K562 (cell line): Measurements from ENCODE around the gene RSPH1.

Experiments
- NR2C1 ChIP-seq, 2 experiments: fragments of 450-650 bp; IDR thresholded peaks; 2 replicates each; pipeline ENCODE4 v1.6.1; 2017; ENCODE audit warnings: mild to moderate bottlenecking in 2 of 2, antibody characterized with exemption in 1 of 2, inconsistent platforms in 1 of 2, missing compliant biosample characterization in 1 of 2, missing genetic modification characterization in 1 of 2
- POU5F1 ChIP-seq: fragments of 150-350 bp; IDR thresholded peaks from 2 replicates; pipeline ENCODE4 v1.6.1; 2014; ENCODE audit warnings: borderline replicate concordance, low read length, low read depth, mild to moderate bottlenecking; ENCODE audit not compliant: partially characterized antibody
- ZNF232 ChIP-seq: sonication (generic); formaldehyde crosslinking; IDR thresholded peaks from 2 replicates; pipeline ENCODE4 v1.8.0; 2022; ENCODE audit warnings: mild to moderate bottlenecking, missing genetic modification reagents
- TF ChIP-seq, protein P1 (sequence below): sonication (generic); formaldehyde crosslinking; IDR thresholded peaks from 2 replicates; pipeline ENCODE4 v1.5.0; 2020; ENCODE audit warnings: missing genetic modification reagents

DNA sequence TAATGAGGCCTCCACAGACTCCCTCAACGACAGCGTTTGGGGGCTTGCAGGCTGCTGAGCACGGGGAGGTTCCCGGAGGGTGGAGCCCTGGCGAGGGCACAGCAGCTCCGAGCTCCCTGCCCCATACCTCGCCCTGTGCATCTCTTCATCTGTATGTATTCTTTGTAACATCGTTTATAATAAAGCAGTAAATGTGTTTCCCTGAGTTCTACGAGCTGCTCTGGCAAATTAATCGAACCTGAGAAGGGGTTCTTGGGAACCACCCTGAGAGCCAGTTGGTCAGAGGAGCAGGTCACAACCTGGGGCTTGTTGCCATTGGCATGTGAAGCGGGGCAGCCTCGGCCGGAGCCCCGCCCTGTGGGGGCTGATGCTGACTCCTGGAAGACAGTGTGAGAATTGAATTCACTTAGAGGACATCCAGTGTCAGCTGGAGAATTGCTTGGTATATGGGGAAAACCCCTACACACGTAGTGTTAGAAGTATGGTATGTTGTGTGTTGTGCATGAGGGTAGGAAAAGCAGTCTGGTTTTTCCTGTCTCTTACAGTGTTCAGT lies 29.1 kb upstream of the RSPH1 start:
- TF ChIP-seq ZNF232 (CRISPR knock-in tag) (no peak), NR2C1 (IDR thresholded peaks at IDR 0.05) (no peak), NR2C1 (tag; IDR thresholded peaks at IDR 0.05) (no peak), POU5F1 (no peak)
- TF ChIP-seq, protein P1, sequence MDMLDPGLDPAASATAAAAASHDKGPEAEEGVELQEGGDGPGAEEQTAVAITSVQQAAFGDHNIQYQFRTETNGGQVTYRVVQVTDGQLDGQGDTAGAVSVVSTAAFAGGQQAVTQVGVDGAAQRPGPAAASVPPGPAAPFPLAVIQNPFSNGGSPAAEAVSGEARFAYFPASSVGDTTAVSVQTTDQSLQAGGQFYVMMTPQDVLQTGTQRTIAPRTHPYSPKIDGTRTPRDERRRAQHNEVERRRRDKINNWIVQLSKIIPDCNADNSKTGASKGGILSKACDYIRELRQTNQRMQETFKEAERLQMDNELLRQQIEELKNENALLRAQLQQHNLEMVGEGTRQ (CRISPR knock-in tag) = no peak
